HFFc6 (cell line): ENCODE data around the gene PLA2G4E. TPM values are rescaled to one million over a fixed set of nuclear protein-coding genes. Genes with fewer than 3 reads are reported as not detected.

ENCODE experiments used
- DNase-seq: peaks from one replicate; pipeline ENCODE4 v3.0.0-alpha.2; 2018
- H3K27ac Mint-ChIP-seq: 2 replicates; pipeline ENCODE4 v1.8.0; 2020; ENCODE audit warnings: mild to moderate bottlenecking, mixed read lengths
- H3K27me3 Mint-ChIP-seq: 2 replicates; pipeline ENCODE4 v1.8.0; 2021; ENCODE audit warnings: mild to moderate bottlenecking, moderate library complexity, mixed read lengths; ENCODE audit not compliant: insufficient read depth
- H3K36me3 Mint-ChIP-seq: 2 replicates; pipeline ENCODE4 v1.8.0; 2021; ENCODE audit warnings: low read depth, mixed read lengths
- H3K4me1 Mint-ChIP-seq: 2 replicates; pipeline ENCODE4 v1.8.0; 2020; ENCODE audit warnings: low read depth, mixed read lengths
- H3K4me3 Mint-ChIP-seq: 2 replicates; pipeline ENCODE4 v1.8.0; 2020; ENCODE audit warnings: mild to moderate bottlenecking, moderate library complexity, mixed read lengths
- H3K9me3 Mint-ChIP-seq: 2 replicates; pipeline ENCODE4 v1.8.0; 2020; ENCODE audit warnings: mild to moderate bottlenecking, mixed read lengths
- CTCF ChIP-seq: fragments of 200-600 bp; sonication (generic); IDR thresholded peaks from 2 replicates; pipeline ENCODE4 v1.5.0; 2021; ENCODE audit warnings: antibody characterized with exemption, mild to moderate bottlenecking
- total RNA-seq, 6 experiments: library from RNA; stranded (reverse); fragmentation: NEBNext Ultra II Directional; extraction: Animal tissue kit (Norgen Biotek cat#: 25700); gene quantifications; 2 replicates in 1 of 6; 3 replicates in 5 of 6; pipeline ENCODE4 v1.2.3, GENCODE V29; 2021

PLA2G4E gene
- total RNA-seq, 6 experiments from 2014 or later: not detected

GRCh38 chr15:42058791-42059190 lies 37.9 kb upstream of the PLA2G4E start:
- no peaks in the 10 kb centered on the region for H3K36me3 Mint-ChIP-seq
- no peak overlapping the region for H3K4me3 Mint-ChIP-seq
- H3K4me1 Mint-ChIP-seq: peaks cover 15% of the 10 kb centered on the region
- no peak for DNase-seq
- H3K27ac Mint-ChIP-seq: no peak overlapping the region
- H3K27me3 Mint-ChIP-seq: peaks cover 30% of the 10 kb centered on the region
- TF ChIP-seq CTCF: no peak
- no peaks in the 10 kb centered on the region for H3K9me3 Mint-ChIP-seq

DNA sequence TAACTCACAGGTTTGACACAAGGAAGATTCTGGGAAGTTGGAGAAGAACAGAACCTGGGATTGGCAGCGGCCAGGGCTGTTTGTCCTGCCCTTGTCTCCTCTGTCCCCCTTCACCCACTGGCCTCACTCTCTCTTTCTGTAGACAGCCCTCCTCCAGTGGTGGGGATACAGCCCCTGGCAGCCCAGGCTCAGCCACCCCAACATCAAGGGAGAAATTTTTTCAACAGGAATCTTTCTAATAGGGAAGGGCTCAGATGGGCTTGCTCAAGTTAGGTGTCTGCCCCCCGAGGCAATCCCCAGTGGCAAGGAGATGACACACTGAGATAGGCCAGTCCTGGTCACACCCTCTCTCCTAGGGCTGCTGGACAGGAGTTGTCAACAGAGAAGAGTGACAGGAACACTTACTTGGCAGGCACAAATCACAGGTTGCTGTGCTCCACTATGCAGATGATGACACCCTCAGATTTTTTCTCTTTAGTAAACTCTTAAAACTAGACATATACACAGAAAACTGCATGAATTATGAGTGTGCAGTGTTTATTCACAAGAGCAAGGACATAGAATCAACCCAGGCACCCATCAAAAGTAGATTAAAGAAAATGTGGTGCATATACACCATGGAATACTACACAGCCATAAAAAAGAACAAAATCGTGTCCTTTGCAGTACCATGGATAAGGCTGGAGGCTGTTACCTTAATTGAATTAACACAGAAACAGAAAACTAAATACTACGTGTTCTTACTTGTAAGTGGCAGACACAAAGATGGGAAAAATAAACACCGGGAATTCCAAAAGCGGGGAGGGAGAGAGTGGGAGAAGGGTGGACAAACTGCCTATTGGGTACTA lies 37.2 kb upstream of the PLA2G4E start:
- H3K4me1 Mint-ChIP-seq: peaks cover 15% of the 10 kb centered on the region
- H3K9me3 Mint-ChIP-seq: no peaks in the 10 kb centered on the region
- no peak for TF ChIP-seq CTCF
- H3K27ac Mint-ChIP-seq: no peak overlapping the region
- peak overlapping the region; percentile 61; the same call in 1 of the 2 replicates for H3K4me3 Mint-ChIP-seq
- no peak for DNase-seq
- H3K36me3 Mint-ChIP-seq: no peaks in the 10 kb centered on the region
- peaks cover 33% of the 10 kb centered on the region for H3K27me3 Mint-ChIP-seq

DNA sequence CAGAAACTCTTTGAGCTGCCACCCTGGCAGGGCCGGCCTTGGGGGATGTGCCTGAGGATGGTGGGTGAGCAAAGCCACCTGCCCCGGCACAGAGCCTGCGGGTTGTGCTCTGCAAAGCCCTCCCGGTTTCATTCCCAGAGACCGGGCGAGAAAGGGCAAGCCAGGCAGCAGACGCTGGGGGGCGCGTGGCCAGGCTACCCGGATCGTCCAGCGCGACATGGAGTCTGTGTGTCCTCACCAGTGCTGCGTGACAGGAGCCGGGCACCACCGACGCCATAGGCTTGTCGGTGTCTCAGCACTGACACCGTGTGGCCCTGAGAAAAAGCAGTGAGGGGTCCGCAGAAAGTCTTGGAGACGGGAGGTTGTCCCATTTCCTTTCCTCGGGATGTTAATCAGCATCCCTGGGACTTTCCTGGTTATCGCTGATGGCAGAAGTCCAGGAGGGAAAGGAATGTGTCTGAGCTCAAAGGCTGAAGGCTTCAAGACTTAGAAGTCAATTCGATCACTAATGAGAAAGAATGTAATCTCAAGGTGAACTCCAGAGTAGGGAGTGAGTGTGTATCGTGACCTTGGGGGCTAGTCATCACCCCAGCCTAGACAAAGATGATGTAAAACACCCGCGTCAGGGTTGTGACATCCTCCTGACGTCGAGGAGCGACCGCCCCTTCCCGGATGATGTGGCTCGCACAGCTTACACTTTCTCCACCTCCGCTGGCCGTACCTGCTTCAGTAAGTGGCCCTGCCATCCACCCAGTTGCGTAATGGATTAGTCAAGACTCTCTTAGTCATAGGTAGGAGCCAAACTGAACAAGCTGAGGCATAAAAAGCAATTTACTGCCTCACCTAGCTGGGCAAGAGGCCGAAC lies 36.3 kb upstream of the PLA2G4E start:
- peak; percentile 61 for DNase-seq
- Mint-ChIP-seq H3K4me1 (peaks cover 15% of the 10 kb centered on the region), H3K27me3 (peaks cover 31% of the 10 kb centered on the region), H3K4me3 (peak overlapping the region; percentile 61), H3K9me3 (no peaks in the 10 kb centered on the region), H3K36me3 (no peaks in the 10 kb centered on the region), H3K27ac (no peak overlapping the region)
- peak; percentile 76 for TF ChIP-seq CTCF

DNA sequence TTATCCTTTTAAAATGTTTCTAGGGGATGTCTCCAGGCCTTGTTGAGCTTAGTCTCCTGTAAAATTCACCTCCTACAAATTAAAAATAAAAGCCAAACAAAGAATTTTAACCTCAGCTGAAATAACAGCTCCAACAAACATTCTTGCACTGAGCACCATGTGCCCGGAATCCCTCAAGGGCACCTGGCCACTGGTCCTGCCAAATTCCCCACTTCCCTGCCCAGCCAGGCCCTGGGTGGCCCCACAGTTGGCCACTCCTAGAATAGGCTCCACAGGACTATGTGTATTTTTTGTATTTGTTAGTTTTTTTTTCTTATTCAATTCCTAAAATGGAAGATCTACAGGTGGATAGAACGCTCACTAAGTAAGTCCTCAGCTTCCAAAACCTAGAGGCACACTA lies 33.1 kb upstream of the PLA2G4E start:
- H3K27ac Mint-ChIP-seq: no peak overlapping the region
- no peaks in the 10 kb centered on the region for H3K36me3 Mint-ChIP-seq
- H3K27me3 Mint-ChIP-seq: peaks cover 46% of the 10 kb centered on the region

DNA sequence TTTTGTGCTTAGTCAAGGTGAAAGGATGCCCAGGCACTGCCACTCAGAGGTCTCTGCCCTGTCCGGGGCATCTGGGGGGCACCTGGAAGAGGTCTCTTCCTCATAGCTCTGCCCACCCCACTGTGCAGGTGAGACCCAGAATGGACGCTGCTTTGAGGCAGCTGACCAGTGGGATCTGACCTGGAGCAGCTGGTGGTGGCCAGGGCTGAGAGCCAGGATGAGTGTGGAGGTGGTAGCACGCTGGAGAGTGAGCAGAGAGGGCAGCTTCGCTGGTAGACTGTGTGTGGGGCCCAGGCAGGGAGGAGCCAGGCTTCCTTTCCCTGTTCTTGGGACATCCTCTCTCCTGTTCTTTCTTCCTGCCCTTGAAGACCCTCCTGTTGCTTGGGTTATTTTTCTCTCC lies 32.2 kb upstream of the PLA2G4E start:
- H3K36me3 Mint-ChIP-seq: no peaks in the 10 kb centered on the region
- H3K27ac Mint-ChIP-seq: no peak overlapping the region
- H3K9me3 Mint-ChIP-seq: no peaks in the 10 kb centered on the region
- peaks cover 15% of the 10 kb centered on the region for H3K4me1 Mint-ChIP-seq
- DNase-seq: no peak
- no peak overlapping the region for H3K4me3 Mint-ChIP-seq
- no peak for TF ChIP-seq CTCF
- H3K27me3 Mint-ChIP-seq: peaks cover 46% of the 10 kb centered on the region

More for the DNA sequence above, 33.1 kb upstream of the PLA2G4E start:
- no peak for TF ChIP-seq CTCF
- no peak for DNase-seq
- Mint-ChIP-seq H3K4me3 (no peak overlapping the region), H3K9me3 (no peaks in the 10 kb centered on the region), H3K4me1 (peaks cover 15% of the 10 kb centered on the region)
